ENCODE data around the gene DNAJB13. TPM values are rescaled to one million over a fixed set of nuclear protein-coding genes. Genes with fewer than 3 reads are reported as not detected.

Gene DNAJB13
- total RNA-seq, 1 experiment from 2014 or later, result not detected

GRCh38 chr11:74015919-74016684 lies 65.3 kb downstream of the DNAJB13 start:
- DNase-seq (ENCODE audit: low read depth), result no peak

- no peak for DNase-seq (ENCODE audit: low read depth)
Measured at GRCh38 chr11:74017631-74018030, 66.8 kb downstream of the DNAJB13 start.

GRCh38 chr11:74018331-74019005 lies 67.6 kb downstream of the DNAJB13 start:
- peak; percentile 90 for DNase-seq (ENCODE audit: low read depth)

GRCh38 chr11:74019104-74019738 lies 68.4 kb downstream of the DNAJB13 start:
- DNase-seq (ENCODE audit: low read depth), result no peak

- peak; percentile 25 for DNase-seq (ENCODE audit: low read depth)
Measured at GRCh38 chr11:74019860-74020259, 69.0 kb downstream of the DNAJB13 start.

Other genes with a start within 250 kb of the DNAJB13 start
- 87.9 and 89.7 TPM in 2 replicates for gene RAB6A, start 190.0 kb upstream of the DNAJB13 start, total RNA-seq (2014; rRNA removed; shearing (Covaris generic))
- gene MRPL48, start 163.2 kb upstream of the DNAJB13 start, total RNA-seq (2014; rRNA removed; shearing (Covaris generic)), result 57.7 and 88.5 TPM in 2 replicates
- 124 and 143 TPM in 2 replicates for gene COA4, start 74.2 kb upstream of the DNAJB13 start, total RNA-seq (2014; rRNA removed; shearing (Covaris generic))
- gene PAAF1, start 74.0 kb upstream of the DNAJB13 start, total RNA-seq (2014; rRNA removed; shearing (Covaris generic)), result 10.0 and 17.4 TPM in 2 replicates
- 21.4 and 28.0 TPM in 2 replicates for gene UCP2, start 31.8 kb downstream of the DNAJB13 start, total RNA-seq (2014; rRNA removed; shearing (Covaris generic))
- 0.10 and 0.15 TPM in 2 replicates for gene UCP3, start 58.1 kb downstream of the DNAJB13 start, total RNA-seq (2014; rRNA removed; shearing (Covaris generic))
- 16.6 and 22.6 TPM in 2 replicates for gene C2CD3, start 220.0 kb downstream of the DNAJB13 start, total RNA-seq (2014; rRNA removed; shearing (Covaris generic))
- gene PPME1, start 220.3 kb downstream of the DNAJB13 start, total RNA-seq (2014; rRNA removed; shearing (Covaris generic)), result 57.4 and 60.4 TPM in 2 replicates

Measured in M059J (cell line).